ENCODE measurements around the gene WAPL.

The WAPL gene

DNA sequence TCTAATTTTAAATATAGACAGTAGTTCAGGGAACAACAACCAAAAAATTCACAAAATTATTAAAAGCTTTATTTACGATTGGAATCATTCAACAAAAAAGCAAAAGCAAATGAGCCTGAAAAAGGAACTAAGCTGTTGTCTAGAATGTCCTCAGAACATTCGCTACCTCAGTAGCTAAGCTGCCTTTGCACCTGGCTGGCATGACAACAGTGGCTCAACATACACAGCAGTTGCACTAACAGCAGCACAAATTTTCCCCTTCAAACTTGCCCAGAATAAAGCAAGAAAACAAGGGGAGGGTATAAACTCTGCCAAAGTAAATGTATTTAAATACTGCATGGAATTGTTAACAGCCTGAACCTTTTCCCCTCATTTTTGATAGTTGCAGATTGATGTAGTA lies 84.6 kb downstream of the WAPL start:
- peaks cover 40 to 53% (median 49%) of the 10 kb centered on the region in 3 donors for H3K36me3 ChIP-seq
- TF ChIP-seq CTCF (IDR thresholded peaks at IDR 0.05), result no peak
- no peak overlapping the region for H3K4me3 ChIP-seq
- H3K27ac ChIP-seq, result no peak overlapping the region
- no peak for DNase-seq
- H3K4me1 ChIP-seq, result peaks cover 0 to 15% (median 0%) of the 10 kb centered on the region in 4 donors
- no peaks in the 10 kb centered on the region for H3K27me3 ChIP-seq
- intact Hi-C loops (cut with DNase I; ENCODE audit: low total_unique reads), result no loop called here
- no peaks in the 10 kb centered on the region for H3K9me3 ChIP-seq

- no peak for TF ChIP-seq CTCF (IDR thresholded peaks at IDR 0.05)
- Histone ChIP-seq H3K4me3 (no peak overlapping the region), H3K27me3 (no peaks in the 10 kb centered on the region), H3K4me1 (peaks cover 0 to 15% (median 0%) of the 10 kb centered on the region in 4 donors), H3K9me3 (no peaks in the 10 kb centered on the region), H3K27ac (peak overlapping the region in 1 of 2 donors; percentile 6), H3K36me3 (peaks cover 19 to 33% (median 29%) of the 10 kb centered on the region in 3 donors)
- intact Hi-C loops (cut with DNase I; ENCODE audit: low total_unique reads), result no loop called here
- no peak for DNase-seq
Measured at GRCh38 chr10:86434656-86435055, 86.9 kb downstream of the WAPL start.

DNA sequence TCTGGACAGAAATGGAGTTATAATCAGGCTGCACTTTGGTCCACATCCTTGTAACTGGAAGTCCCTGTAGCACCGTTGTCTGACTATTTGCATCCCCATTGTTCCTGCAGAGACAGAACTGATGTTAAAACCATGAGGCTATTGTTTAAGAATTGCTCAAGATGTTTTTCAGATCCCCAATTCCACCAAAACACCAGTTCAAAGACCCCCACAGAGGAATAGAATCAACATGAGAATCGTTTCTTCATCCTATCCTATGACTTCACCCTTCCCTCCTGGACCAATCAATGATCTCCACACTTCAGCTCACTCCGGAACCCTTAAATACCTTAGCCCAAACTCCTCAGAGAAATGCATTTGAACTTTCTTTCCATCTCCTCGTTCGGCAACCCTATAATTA lies 97.9 kb downstream of the WAPL start:
- Histone ChIP-seq H3K4me1 (no peaks in the 10 kb centered on the region), H3K4me3 (no peak overlapping the region), H3K9me3 (no peaks in the 10 kb centered on the region), H3K36me3 (no peaks in the 10 kb centered on the region), H3K27ac (no peak overlapping the region), H3K27me3 (no peaks in the 10 kb centered on the region)
- intact Hi-C loops (cut with DNase I; ENCODE audit: low total_unique reads), result no loop called here
- no peak for TF ChIP-seq CTCF (IDR thresholded peaks at IDR 0.05)
- DNase-seq, result no peak

- Histone ChIP-seq H3K27ac (no peak overlapping the region), H3K27me3 (no peaks in the 10 kb centered on the region), H3K9me3 (no peaks in the 10 kb centered on the region), H3K36me3 (no peaks in the 10 kb centered on the region), H3K4me1 (no peaks in the 10 kb centered on the region), H3K4me3 (no peak overlapping the region)
- no peak for TF ChIP-seq CTCF (IDR thresholded peaks at IDR 0.05)
- no peak for DNase-seq
- intact Hi-C loops (cut with DNase I; ENCODE audit: low total_unique reads), result no loop called here
Measured at GRCh38 chr10:86419101-86419500, 102.5 kb downstream of the WAPL start.

DNA sequence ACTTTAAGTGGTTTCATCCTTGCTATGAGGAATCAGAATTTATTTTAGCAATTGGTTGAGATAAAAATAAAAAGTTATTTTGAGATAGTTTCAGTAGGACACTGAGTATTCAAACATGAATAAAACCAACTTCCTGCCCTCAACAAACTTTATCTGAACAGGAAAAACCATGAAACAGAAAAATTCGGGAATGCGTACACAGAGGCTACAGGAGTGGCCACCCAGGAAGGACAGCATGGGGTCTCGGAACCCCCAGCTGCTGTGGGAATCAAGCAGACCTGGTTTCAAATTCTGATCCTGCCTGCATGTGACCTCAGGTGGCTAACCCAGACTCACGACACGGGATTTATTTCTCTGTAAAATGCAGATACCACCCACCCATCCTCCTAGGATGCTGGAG lies 106.0 kb downstream of the WAPL start:
- no peak for DNase-seq
- peaks cover 0 to 23% (median 17%) of the 10 kb centered on the region in 4 donors for H3K4me1 ChIP-seq
- H3K27ac ChIP-seq, result no peak overlapping the region
- intact Hi-C loops (cut with DNase I; ENCODE audit: low total_unique reads), result no loop called here
- H3K9me3 ChIP-seq, result no peaks in the 10 kb centered on the region
- TF ChIP-seq CTCF (IDR thresholded peaks at IDR 0.05), result no peak
- H3K4me3 ChIP-seq, result no peak overlapping the region
- H3K36me3 ChIP-seq, result no peaks in the 10 kb centered on the region
- no peaks in the 10 kb centered on the region for H3K27me3 ChIP-seq

GRCh38 chr10:86415116-86415515 lies 106.5 kb downstream of the WAPL start:
- Histone ChIP-seq H3K9me3 (no peaks in the 10 kb centered on the region), H3K4me1 (peaks cover 0 to 26% (median 18%) of the 10 kb centered on the region in 4 donors), H3K36me3 (no peaks in the 10 kb centered on the region), H3K4me3 (no peak overlapping the region), H3K27ac (no peak overlapping the region), H3K27me3 (no peaks in the 10 kb centered on the region)
- TF ChIP-seq CTCF (IDR thresholded peaks at IDR 0.05), result no peak
- intact Hi-C loops (cut with DNase I; ENCODE audit: low total_unique reads), result no loop called here
- no peak for DNase-seq

Data from tibial artery (tissue), 4 donors.